Large intestine (tissue), 3 donors: ENCODE measurements around the gene JMJD7. TPM values are rescaled to one million over a fixed set of nuclear protein-coding genes. Genes with fewer than 3 reads are reported as not detected.

Experiments used
- DNase-seq, 2 donors: peaks; one replicate each; pipeline versions ENCODE4 v3.0.0 to v3.0.0-alpha.2; 2013
- H3K27ac ChIP-seq: one replicate; pipeline ENCODE4 v1.5.1; 2013; ENCODE audit warnings: low read length
- H3K27me3 ChIP-seq: 2 replicates; pipeline ENCODE4 v1.6.1; 2013; ENCODE audit warnings: low read length; ENCODE audit not compliant: control insufficient read depth, insufficient read depth
- H3K36me3 ChIP-seq: 2 replicates; pipeline ENCODE4 v1.6.1; 2013; ENCODE audit warnings: low read length; ENCODE audit not compliant: control insufficient read depth, insufficient read depth
- H3K4me1 ChIP-seq: one replicate; pipeline ENCODE4 v1.6.1; 2013; ENCODE audit warnings: low read length; ENCODE audit not compliant: control insufficient read depth, insufficient read depth
- H3K4me3 ChIP-seq: one replicate; pipeline ENCODE4 v1.5.1; 2013; ENCODE audit warnings: low read length
- H3K9me3 ChIP-seq: one replicate; pipeline ENCODE4 v1.6.1; 2013; ENCODE audit warnings: mild to moderate bottlenecking, low read depth, low read length, moderate library complexity; ENCODE audit not compliant: control insufficient read depth
- WGBS: methylation state at CpG from one replicate; pipeline ENCODE4 v1.1.5; 2013; ENCODE audit warnings: low lambda C conversion rate; ENCODE audit not compliant: insufficient coverage; 5-methylcytosine and 5-hydroxymethylcytosine counted together
- polyA plus RNA-seq: library from polyadenylated mRNA; unstranded; fragments of 120-200 nt; gene quantifications from one replicate; pipeline ENCODE4 v1.2.1, GENCODE V29; 2013

The JMJD7 gene
- polyA plus RNA-seq, 1 donor = 10.2 TPM

DNA sequence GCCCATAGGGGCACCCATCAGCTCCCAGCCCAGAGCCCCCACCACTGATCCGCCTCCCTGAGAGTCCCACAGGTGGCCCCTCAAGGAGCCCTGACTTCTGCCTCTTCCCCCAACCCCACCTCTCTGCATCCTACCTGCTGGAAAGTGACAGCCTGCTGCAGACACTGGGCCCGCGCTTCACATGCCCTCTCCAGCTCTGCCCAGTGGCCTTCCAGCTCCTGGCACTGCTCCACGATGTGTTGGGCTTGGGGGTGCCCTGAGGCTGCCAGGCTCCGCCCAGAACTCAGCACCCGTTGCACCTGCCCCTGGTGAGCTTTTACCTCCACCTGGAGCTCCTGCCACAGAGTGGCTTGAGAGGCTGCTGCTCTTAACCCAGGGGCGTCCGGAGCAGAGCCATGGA lies 45.8 kb downstream of the JMJD7 start:
- Histone ChIP-seq H3K4me3 (no peak overlapping the region), H3K27ac (no peak overlapping the region), H3K4me1 (no peaks in the 10 kb centered on the region), H3K27me3 (no peaks in the 10 kb centered on the region), H3K36me3 (no peaks in the 10 kb centered on the region), H3K9me3 (no peaks in the 10 kb centered on the region)
- no peak for DNase-seq
- whole genome bisulfite sequencing = no CpG with 5 or more reads among the region's 8 CpGs

DNA sequence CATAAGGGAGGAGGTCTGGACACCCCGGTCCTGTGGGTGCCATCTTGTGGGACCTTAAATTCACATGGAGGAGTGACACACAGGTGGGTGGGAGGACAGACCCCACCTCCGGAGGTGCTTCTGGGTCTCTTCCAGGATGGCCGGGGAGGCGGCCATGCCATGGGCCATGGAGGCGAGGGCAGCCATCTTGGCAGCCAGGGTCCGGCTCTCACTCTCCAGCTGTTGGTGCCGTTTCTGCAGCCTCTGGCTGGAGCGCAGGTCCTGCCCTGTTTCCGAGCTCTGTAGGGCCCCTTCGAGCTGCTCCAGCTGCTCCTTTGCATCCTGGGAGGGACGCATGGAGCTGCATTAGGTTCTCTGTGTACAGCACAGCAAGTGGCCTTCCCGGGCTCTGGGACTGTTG lies 46.8 kb downstream of the JMJD7 start:
- Histone ChIP-seq H3K27me3 (no peaks in the 10 kb centered on the region), H3K36me3 (no peaks in the 10 kb centered on the region), H3K27ac (no peak overlapping the region), H3K9me3 (no peaks in the 10 kb centered on the region), H3K4me3 (no peak overlapping the region), H3K4me1 (no peaks in the 10 kb centered on the region)
- no peak for DNase-seq
- WGBS = no CpG with 5 or more reads among the region's 12 CpGs

DNA sequence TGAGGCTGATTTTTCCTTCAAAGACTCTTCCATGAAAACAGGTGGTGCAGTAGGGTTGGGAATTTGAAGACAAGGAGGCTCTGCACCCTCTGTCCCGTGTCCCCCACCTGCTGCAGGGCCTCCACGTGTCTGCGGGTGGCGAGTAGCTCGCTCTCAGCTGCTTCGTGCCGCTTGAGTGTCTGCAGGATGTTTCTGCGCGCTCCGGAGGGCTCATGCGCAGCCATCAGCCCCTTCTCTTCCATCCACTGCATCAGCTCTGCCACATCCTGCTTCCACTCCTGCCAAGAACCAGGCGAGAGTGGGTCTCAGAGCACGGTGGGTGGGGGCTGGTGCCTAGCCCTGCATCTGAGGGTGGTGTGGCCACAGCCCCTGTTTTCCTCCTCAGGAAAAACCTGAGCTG lies 48.1 kb downstream of the JMJD7 start:
- no peaks in the 10 kb centered on the region for H3K9me3 ChIP-seq
- WGBS = no CpG with 5 or more reads among the region's 13 CpGs
- H3K27ac ChIP-seq = no peak overlapping the region
- H3K27me3 ChIP-seq = peaks cover 3% of the 10 kb centered on the region
- no peak overlapping the region for H3K4me3 ChIP-seq
- no peak for DNase-seq
- no peaks in the 10 kb centered on the region for H3K36me3 ChIP-seq
- H3K4me1 ChIP-seq = no peaks in the 10 kb centered on the region

DNA sequence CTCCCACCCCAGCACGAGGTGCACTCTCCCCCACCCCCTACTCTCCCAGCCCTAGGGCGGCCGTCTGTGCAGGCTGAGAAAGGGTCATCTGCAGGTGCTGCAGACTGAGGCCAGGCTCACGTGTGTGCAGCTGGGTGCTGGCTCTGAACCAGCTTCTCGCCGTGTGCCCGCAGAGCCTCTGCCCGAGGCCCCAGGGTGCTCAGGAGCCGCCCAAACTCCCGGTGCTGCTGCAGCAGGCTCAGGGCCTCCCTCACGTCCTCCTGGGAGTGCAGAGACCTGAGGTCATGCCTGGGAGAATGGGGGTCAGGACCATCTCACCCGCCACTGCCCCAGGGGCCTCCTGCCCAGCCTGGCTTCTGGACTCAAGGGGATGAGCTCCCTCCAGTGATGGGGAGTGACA lies 48.8 kb downstream of the JMJD7 start:
- H3K36me3 ChIP-seq = no peaks in the 10 kb centered on the region
- no peak overlapping the region for H3K27ac ChIP-seq
- H3K27me3 ChIP-seq = peaks cover 9% of the 10 kb centered on the region
- H3K9me3 ChIP-seq = no peaks in the 10 kb centered on the region
- no peak overlapping the region for H3K4me3 ChIP-seq
- H3K4me1 ChIP-seq = peaks cover 3% of the 10 kb centered on the region
- WGBS = no CpG with 5 or more reads among the region's 12 CpGs
- no peak for DNase-seq

DNA sequence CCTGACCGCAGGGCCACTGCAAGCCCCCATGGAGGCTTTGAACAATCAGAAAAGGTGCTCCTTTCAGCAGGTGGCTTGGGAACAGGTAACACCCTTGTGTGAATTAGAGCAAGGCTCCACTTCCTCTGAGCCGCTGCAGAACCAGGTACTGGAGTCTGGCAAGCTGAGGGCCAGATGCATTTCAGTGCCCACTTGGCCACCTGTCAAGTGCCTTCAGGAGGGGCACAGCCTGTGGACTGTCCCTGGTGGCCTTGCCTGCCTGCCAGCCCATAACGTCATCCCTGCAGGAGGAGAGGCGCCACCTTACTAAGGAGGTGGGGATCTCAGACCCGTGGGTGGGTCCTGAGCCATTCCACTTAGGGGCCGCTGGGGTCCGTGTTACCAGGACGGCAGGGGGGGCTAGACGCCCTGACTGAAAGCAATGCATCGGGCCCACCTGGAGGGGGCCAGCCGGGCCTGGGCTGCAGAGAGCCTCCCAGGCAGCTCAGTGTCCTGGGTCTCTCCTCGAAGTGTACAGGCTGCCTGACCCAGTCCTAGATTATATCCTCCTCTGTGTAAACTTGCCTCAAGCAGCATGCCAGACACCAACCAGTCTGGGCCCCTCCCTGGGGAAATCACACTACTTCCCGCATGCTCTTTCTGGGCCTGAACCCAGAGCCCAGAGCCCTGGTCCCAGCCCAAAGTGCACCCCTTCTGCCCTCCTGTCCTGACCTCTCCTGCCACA lies 49.9 kb downstream of the JMJD7 start:
- H3K9me3 ChIP-seq = peaks cover 3% of the 10 kb centered on the region
- no CpG with 5 or more reads among the region's 13 CpGs for WGBS
- H3K4me3 ChIP-seq = no peak overlapping the region
- H3K36me3 ChIP-seq = no peaks in the 10 kb centered on the region
- H3K27ac ChIP-seq = no peak overlapping the region
- no peak for DNase-seq
- peaks cover 10% of the 10 kb centered on the region for H3K4me1 ChIP-seq
- H3K27me3 ChIP-seq = peaks cover 14% of the 10 kb centered on the region

DNA sequence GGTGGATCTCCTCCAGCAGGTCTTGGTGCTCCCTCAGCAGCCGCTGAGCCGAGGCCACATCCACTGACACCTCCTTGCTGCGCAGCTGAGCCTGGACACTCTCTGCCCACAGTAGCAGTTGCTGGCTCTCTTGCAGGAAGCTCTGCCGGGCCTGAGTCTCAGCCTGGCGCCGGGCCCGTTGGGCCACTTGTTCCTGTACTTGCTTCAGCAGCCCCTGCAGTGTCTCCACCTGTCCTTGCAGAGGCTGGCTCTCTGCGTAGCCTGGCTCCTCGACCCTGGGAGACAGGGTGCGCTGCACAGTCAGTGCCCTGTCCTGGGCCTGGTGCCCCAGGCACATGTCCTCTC lies 50.4 kb downstream of the JMJD7 start:
- H3K36me3 ChIP-seq = no peaks in the 10 kb centered on the region
- peaks cover 10% of the 10 kb centered on the region for H3K4me1 ChIP-seq
- no CpG with 5 or more reads among the region's 10 CpGs for WGBS
- peaks cover 3% of the 10 kb centered on the region for H3K9me3 ChIP-seq
- no peak for DNase-seq
- H3K4me3 ChIP-seq = no peak overlapping the region
- peaks cover 14% of the 10 kb centered on the region for H3K27me3 ChIP-seq
- no peak overlapping the region for H3K27ac ChIP-seq

DNA sequence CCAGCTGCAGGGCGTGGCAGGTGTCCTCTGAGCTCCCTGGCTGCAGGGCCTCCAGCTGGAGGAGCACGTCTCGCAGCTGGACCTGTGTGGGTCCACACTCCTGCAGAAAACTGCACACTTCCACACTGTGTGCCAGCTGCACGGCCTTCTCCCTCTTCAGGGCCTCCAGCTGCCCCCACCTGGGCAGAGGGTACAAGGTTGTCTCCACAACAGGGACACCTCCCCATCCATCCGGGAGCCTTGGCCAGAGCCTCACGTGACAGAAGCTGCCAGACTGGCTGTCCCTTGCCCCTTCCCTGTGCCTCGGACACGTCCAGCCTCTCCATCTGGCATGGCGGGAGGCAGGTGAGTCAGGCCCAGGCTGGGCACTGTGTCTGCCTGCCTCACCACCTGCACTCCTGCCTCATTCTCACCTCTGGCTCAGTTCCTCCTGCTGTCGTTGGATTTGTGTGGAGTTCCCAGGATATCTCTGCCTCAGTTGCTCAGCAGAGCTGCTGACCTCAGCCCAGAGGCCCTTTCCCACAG lies 51.5 kb downstream of the JMJD7 start:
- H3K36me3 ChIP-seq = no peaks in the 10 kb centered on the region
- H3K27me3 ChIP-seq = peaks cover 14% of the 10 kb centered on the region
- no peak overlapping the region for H3K27ac ChIP-seq
- no peak overlapping the region for H3K4me3 ChIP-seq
- peaks cover 10% of the 10 kb centered on the region for H3K4me1 ChIP-seq
- WGBS = no CpG with 5 or more reads among the region's 10 CpGs
- H3K9me3 ChIP-seq = peaks cover 3% of the 10 kb centered on the region
- no peak for DNase-seq

DNA sequence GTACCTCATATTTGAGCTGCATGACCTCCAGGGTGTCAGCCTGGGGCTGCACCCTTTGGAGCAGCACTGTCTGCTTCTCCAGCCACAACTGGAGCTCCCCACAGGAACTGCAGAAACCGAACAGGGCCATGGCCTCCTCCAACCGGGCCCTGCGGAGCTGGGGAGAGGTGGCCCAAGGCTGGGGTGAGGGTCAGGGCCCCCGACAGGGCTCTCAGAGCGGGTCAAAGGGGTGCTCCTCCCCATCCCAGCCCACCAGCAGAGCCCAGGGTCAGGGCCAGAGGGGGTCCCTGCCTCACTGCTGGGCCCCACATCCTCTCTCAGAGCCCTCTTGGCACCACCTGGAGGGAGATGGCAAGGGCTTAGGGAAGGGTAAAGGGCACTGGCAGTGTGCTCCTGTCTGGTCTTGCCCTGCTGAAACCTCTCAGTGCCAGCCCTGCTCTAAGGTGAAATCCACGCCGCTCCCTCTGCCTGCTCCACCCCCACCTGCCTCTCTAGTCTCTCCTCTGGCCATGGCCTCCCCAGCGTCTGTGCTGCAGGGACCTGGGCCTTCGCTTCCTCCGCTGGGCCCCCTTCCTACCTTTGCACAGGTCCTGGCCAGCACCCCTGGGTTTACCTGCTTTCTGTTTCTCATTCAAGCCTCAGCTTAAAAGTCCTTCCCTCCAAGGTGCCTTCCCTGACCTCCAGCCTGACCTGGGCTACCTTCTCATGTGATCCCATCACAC lies 52.4 kb downstream of the JMJD7 start:
- Histone ChIP-seq H3K4me1 (peaks cover 10% of the 10 kb centered on the region), H3K36me3 (no peaks in the 10 kb centered on the region), H3K27me3 (peaks cover 14% of the 10 kb centered on the region), H3K4me3 (no peak overlapping the region), H3K27ac (no peak overlapping the region), H3K9me3 (peaks cover 3% of the 10 kb centered on the region)
- no peak for DNase-seq
- WGBS = no CpG with 5 or more reads among the region's 10 CpGs

DNA sequence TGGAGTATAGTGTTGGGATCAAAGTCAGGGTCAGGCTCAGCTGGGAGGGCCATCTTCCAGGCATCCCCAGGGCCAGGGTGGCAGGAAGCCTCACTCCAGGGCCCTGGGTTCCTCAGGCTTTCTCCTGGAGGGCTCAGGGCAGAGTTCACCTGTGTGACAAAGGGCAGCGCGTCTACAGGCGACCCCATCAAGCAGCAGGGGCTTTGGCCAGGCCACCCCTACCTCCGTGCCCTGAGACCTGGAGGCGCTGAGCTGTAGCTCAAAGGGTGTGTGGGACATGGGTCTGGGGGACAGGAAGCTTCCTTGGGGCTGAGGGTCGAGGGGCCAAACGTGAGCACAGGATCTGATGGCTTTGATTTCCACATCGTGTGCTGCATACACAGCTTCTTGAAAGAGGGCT lies 53.2 kb downstream of the JMJD7 start:
- H3K27me3 ChIP-seq = peaks cover 14% of the 10 kb centered on the region
- no peak for DNase-seq
- no CpG with 5 or more reads among the region's 8 CpGs for WGBS
- peaks cover 10% of the 10 kb centered on the region for H3K4me1 ChIP-seq
- no peak overlapping the region for H3K27ac ChIP-seq
- H3K9me3 ChIP-seq = peaks cover 3% of the 10 kb centered on the region
- H3K4me3 ChIP-seq = no peak overlapping the region
- H3K36me3 ChIP-seq = no peaks in the 10 kb centered on the region

DNA sequence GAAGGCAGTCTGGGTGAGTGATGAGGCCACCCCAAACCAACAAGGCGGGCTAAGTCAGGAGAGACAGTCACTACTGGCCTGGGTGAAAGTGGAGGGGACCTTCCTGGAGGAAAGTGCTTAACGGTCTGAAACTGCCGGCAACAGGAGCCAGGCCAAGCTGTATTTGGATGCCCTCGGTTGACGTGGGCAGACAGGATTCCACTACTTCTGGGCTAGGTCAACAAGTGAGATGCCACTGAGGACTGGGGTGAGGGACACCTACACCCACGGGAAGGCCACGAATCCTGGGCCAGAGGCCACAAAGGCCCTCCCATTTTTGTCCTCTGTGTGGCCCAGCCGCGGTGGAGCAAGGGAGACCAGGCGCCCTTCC lies 53.6 kb downstream of the JMJD7 start:
- H3K27ac ChIP-seq = no peak overlapping the region
- DNase-seq = no peak
- WGBS = no CpG with 5 or more reads among the region's 10 CpGs
- no peak overlapping the region for H3K4me3 ChIP-seq
- no peaks in the 10 kb centered on the region for H3K36me3 ChIP-seq
- peaks cover 10% of the 10 kb centered on the region for H3K4me1 ChIP-seq
- H3K27me3 ChIP-seq = peaks cover 14% of the 10 kb centered on the region
- peaks cover 3% of the 10 kb centered on the region for H3K9me3 ChIP-seq
